HEK293 (cell line): ENCODE data around the gene SMARCD3.
A peak's percentile ranks its signal among the peaks of the same experiment; 100 is the strongest.

Experiments
- CTCF ChIA-PET: fragments of 350-600 bp; formaldehyde crosslinking; extraction: SDS; loops from one replicate; lab custom pipeline; 2021; ENCODE audit warnings: antibody characterized with exemption; lab: Yijun Ruan, JAX
- POLR2A ChIA-PET: fragments of 300-600 bp; formaldehyde crosslinking; extraction: SDS; loops from one replicate; lab custom pipeline; 2020; ENCODE audit warnings: antibody characterized with exemption, inconsistent platforms; lab: Yijun Ruan, JAX
- H3K27ac ChIP-seq: fragments of 200-500 bp; sonication (Bioruptor generic); 2 replicates; pipeline ENCODE4 v1.5.1; 2014; ENCODE audit warnings: low read depth, low read length, control low read depth, inconsistent platforms; ENCODE audit errors: extremely low read depth
- H3K36me3 ChIP-seq, 2 experiments: fragments of 200-500 bp in 1 of 2; sonication (Bioruptor generic) in 1 of 2; 1 replicate in 1 of 2; 2 replicates in 1 of 2; pipeline ENCODE4 v1.5.1; 2014 to 2017; ENCODE audit warnings: inconsistent platforms in 2 of 2, low read length in 2 of 2; ENCODE audit not compliant: control insufficient read depth in 2 of 2, insufficient read depth in 1 of 2
- H3K4me1 ChIP-seq: fragments of 200-500 bp; sonication (Bioruptor generic); 2 replicates; pipeline ENCODE4 v1.5.1; 2014; ENCODE audit warnings: mild to moderate bottlenecking, low read length, inconsistent platforms; ENCODE audit not compliant: control insufficient read depth, insufficient read depth
- H3K4me3 ChIP-seq: 2 replicates; pipeline ENCODE4 v1.5.1; 2011; ENCODE audit warnings: low read depth, mild to moderate bottlenecking, control low read depth, low read length, moderate library complexity
- H3K9me3 ChIP-seq: fragments of 200-500 bp; sonication (Bioruptor generic); 2 replicates; pipeline ENCODE4 v1.5.1; 2014; ENCODE audit warnings: low read depth, low read length, inconsistent platforms; ENCODE audit not compliant: control insufficient read depth, insufficient read depth
- GLIS2 ChIP-seq: fragments of 450-650 bp; formaldehyde crosslinking; IDR thresholded peaks from 2 replicates; pipeline ENCODE4 v1.5.1; 2016; ENCODE audit warnings: missing biosample characterization, missing genetic modification characterization
- MEIS1 ChIP-seq: sonication (generic); formaldehyde crosslinking; IDR thresholded peaks from 2 replicates; pipeline ENCODE4 v1.8.1; 2022; ENCODE audit warnings: missing genetic modification reagents, mild to moderate bottlenecking, borderline replicate concordance
- TCF7L2 ChIP-seq: IDR thresholded peaks from 2 replicates; pipeline ENCODE4 v1.6.1; 2011; ENCODE audit warnings: low read depth, mild to moderate bottlenecking, inconsistent platforms, low read length, moderate library complexity, borderline replicate concordance
- ZBTB21 ChIP-seq: fragments of 450-650 bp; formaldehyde crosslinking; IDR thresholded peaks from 2 replicates; pipeline ENCODE4 v1.5.1; 2017; ENCODE audit warnings: missing biosample characterization, missing genetic modification characterization
- ZBTB8A ChIP-seq: fragments of 450-650 bp; formaldehyde crosslinking; IDR thresholded peaks from 2 replicates; pipeline ENCODE4 v1.5.1; 2016; ENCODE audit warnings: missing biosample characterization, missing genetic modification characterization
- ZNF157 ChIP-seq: fragments of 450-650 bp; formaldehyde crosslinking; IDR thresholded peaks from 2 replicates; pipeline ENCODE4 v1.5.1; 2016; ENCODE audit warnings: missing biosample characterization, missing genetic modification characterization
- ZNF248 ChIP-seq: fragments of 450-650 bp; formaldehyde crosslinking; IDR thresholded peaks from 2 replicates; pipeline ENCODE4 v1.5.1; 2017; ENCODE audit warnings: missing biosample characterization, missing genetic modification characterization
- ZNF335 ChIP-seq: fragments of 450-650 bp; formaldehyde crosslinking; conservative IDR thresholded peaks from 2 replicates; pipeline ENCODE4 v1.5.1; 2016; ENCODE audit warnings: missing biosample characterization, missing genetic modification characterization
- ZNF600 ChIP-seq: fragments of 450-650 bp; formaldehyde crosslinking; IDR thresholded peaks from 2 replicates; pipeline ENCODE4 v1.5.1; 2016; ENCODE audit warnings: missing biosample characterization, missing genetic modification characterization
- ZNF707 ChIP-seq: fragments of 450-650 bp; formaldehyde crosslinking; IDR thresholded peaks from 2 replicates; pipeline ENCODE4 v1.5.1; 2016; ENCODE audit warnings: missing biosample characterization, missing genetic modification characterization
- ZNF792 ChIP-seq: fragments of 450-650 bp; formaldehyde crosslinking; IDR thresholded peaks from 2 replicates; pipeline ENCODE4 v1.5.1; 2016; ENCODE audit warnings: missing biosample characterization, missing genetic modification characterization
- TF ChIP-seq, protein P1 (sequence below): fragments of 450-650 bp; formaldehyde crosslinking; IDR thresholded peaks from 2 replicates; pipeline ENCODE4 v1.5.1; 2016; ENCODE audit warnings: missing biosample characterization, missing genetic modification characterization
- TF ChIP-seq, protein P2 (sequence below): fragments of 450-650 bp; formaldehyde crosslinking; IDR thresholded peaks from 2 replicates; pipeline ENCODE4 v1.5.1; 2016; ENCODE audit warnings: missing biosample characterization, missing genetic modification characterization
- TF ChIP-seq, protein P3 (sequence below): fragments of 450-650 bp; formaldehyde crosslinking; IDR thresholded peaks from 2 replicates; pipeline ENCODE4 v1.5.1; 2016; ENCODE audit warnings: missing biosample characterization, missing genetic modification characterization, low read depth
- TF ChIP-seq, protein P4 (sequence below): fragments of 450-650 bp; formaldehyde crosslinking; IDR thresholded peaks from 2 replicates; pipeline ENCODE4 v1.5.1; 2016; ENCODE audit warnings: missing biosample characterization, missing genetic modification characterization
- TF ChIP-seq, protein P5 (sequence below): fragments of 450-650 bp; formaldehyde crosslinking; IDR thresholded peaks from 2 replicates; pipeline ENCODE4 v1.5.1; 2016; ENCODE audit warnings: missing biosample characterization, missing genetic modification characterization

SMARCD3 gene

DNA sequence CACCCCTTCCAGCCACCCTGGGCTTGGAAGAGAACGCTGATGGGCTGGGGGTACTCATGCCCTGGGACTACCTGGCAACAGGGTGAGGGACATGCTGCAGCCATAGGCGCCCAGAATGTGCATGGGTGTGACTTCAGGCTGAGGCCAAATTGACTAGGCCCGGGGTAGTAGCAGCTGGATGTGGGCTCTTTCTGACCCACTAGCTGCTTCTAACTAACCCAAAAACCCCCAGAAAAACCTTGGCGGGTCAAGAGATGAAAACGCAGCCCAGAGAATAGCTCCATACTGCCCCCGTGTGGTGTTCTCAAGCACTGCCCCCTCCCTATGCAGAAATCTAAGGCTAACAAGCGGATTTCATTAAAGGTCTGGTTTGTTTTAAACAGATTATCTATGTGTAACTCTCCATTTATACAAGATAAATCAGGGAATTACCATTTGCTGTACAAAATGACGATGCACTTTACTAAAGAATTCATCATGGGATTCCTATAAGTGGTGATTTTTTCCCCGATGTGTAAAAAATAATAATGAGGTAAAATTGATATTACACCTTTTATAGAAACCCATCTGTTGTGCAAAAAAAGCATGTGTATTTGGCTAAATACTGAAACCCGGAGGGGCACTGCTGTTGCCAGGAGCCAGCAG, 4.2 kb downstream of the SMARCD3 start (continued):
- TF ChIP-seq, protein P1, sequence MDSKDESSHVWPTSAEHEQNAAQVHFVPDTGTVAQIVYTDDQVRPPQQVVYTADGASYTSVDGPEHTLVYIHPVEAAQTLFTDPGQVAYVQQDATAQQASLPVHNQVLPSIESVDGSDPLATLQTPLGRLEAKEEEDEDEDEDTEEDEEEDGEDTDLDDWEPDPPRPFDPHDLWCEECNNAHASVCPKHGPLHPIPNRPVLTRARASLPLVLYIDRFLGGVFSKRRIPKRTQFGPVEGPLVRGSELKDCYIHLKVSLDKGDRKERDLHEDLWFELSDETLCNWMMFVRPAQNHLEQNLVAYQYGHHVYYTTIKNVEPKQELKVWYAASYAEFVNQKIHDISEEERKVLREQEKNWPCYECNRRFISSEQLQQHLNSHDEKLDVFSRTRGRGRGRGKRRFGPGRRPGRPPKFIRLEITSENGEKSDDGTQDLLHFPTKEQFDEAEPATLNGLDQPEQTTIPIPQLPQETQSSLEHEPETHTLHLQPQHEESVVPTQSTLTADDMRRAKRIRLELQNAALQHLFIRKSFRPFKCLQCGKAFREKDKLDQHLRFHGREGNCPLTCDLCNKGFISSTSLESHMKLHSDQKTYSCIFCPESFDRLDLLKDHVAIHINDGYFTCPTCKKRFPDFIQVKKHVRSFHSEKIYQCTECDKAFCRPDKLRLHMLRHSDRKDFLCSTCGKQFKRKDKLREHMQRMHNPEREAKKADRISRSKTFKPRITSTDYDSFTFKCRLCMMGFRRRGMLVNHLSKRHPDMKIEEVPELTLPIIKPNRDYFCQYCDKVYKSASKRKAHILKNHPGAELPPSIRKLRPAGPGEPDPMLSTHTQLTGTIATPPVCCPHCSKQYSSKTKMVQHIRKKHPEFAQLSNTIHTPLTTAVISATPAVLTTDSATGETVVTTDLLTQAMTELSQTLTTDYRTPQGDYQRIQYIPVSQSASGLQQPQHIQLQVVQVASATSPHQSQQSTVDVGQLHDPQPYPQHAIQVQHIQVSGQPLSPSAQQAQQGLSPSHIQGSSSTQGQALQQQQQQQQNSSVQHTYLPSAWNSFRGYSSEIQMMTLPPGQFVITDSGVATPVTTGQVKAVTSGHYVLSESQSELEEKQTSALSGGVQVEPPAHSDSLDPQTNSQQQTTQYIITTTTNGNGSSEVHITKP (tag by site-specific recombination), result peak; percentile 38; the same call in 1 of the 2 replicates
- TF ChIP-seq, protein P2, sequence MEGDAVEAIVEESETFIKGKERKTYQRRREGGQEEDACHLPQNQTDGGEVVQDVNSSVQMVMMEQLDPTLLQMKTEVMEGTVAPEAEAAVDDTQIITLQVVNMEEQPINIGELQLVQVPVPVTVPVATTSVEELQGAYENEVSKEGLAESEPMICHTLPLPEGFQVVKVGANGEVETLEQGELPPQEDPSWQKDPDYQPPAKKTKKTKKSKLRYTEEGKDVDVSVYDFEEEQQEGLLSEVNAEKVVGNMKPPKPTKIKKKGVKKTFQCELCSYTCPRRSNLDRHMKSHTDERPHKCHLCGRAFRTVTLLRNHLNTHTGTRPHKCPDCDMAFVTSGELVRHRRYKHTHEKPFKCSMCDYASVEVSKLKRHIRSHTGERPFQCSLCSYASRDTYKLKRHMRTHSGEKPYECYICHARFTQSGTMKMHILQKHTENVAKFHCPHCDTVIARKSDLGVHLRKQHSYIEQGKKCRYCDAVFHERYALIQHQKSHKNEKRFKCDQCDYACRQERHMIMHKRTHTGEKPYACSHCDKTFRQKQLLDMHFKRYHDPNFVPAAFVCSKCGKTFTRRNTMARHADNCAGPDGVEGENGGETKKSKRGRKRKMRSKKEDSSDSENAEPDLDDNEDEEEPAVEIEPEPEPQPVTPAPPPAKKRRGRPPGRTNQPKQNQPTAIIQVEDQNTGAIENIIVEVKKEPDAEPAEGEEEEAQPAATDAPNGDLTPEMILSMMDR (tag by site-specific recombination), result peak; percentile 45; the same call in 1 of the 2 replicates
- TF ChIP-seq MEIS1 (CRISPR knock-in tag), result no peak

DNA sequence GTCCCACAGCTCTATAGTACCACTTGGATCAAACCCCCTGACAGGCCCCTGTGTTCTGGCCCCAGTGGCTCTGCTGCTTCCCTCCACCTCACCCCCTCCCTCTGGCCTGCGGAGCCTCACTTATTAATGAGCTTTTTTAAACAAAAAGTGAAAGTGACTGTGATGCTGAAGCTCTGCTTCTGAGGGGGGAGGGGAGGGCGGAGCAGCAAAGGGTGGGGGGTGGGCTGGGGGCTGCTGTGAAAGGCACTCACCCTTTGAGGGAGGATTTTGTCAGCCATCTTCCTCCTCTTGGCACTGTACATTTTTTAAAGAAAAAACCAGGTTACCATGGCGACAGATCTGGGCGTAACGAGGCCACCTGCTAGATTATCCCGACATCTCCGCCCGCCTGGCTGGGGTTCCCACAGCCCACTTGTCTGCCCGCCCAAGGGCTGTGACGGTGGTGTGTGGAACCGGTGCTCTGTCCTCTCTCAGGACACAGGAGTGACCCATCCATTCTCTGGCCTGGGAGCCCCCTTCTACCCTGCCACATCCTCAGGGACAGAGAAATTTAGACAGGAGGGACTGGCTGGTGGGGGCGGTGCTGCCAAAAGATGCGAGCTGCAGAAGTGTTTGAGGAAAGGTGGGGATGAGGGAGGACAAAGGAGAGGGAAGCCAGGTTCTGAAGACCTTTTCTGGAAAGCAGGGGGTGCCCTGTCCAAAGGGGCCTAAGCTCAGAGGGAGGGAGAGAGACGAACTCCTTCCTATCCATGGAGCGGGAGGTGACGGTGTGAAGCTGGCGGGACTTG, 4.9 kb downstream of the SMARCD3 start:
- no peaks in the 10 kb centered on the region; the same call in 1 of the 2 replicates for H3K4me1 ChIP-seq

DNA sequence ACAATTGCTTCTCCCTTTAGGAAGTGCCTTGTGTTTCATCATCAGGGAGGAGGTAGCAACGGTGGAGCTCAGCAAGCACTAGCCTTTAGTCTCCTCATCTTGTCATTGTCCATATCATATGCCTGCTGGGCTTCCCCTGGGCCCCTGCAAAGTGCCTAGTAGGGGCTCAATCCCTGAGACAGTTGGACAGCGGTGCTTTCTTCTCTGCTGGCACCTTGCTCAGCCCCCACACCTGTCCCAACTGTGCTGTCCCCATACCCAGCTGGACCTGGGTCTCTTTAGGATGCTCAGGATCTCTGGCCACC, 5.5 kb downstream of the SMARCD3 start:
- Histone ChIP-seq H3K27ac (no peak overlapping the region), H3K4me3 (no peak overlapping the region), H3K4me1 (no peaks in the 10 kb centered on the region; the same call in 1 of the 2 replicates), H3K9me3 (no peaks in the 10 kb centered on the region), H3K36me3 (peaks cover 0 to 51% of the 10 kb centered on the region in 2 experiments; a peak in 1 of 3 replicates)
- POLR2A ChIA-PET, result interaction anchor here (0.6 to 4.1 kb wide), 3 partner anchors 10 to 852 kb away, joined by 4 to 23 read pairs (median 12); partner anchors contain the start of genes ABCF2 and CHPF2
- CTCF ChIA-PET, result interaction anchor here (0.5 to 4.6 kb wide), 9 partner anchors 8 to 72 kb away, joined by 3 to 43 read pairs (median 4); partner anchors contain the start of gene ABCF2
- TF ChIP-seq ZNF792 (tag by site-specific recombination), result no peak
- TF ChIP-seq, protein P3, sequence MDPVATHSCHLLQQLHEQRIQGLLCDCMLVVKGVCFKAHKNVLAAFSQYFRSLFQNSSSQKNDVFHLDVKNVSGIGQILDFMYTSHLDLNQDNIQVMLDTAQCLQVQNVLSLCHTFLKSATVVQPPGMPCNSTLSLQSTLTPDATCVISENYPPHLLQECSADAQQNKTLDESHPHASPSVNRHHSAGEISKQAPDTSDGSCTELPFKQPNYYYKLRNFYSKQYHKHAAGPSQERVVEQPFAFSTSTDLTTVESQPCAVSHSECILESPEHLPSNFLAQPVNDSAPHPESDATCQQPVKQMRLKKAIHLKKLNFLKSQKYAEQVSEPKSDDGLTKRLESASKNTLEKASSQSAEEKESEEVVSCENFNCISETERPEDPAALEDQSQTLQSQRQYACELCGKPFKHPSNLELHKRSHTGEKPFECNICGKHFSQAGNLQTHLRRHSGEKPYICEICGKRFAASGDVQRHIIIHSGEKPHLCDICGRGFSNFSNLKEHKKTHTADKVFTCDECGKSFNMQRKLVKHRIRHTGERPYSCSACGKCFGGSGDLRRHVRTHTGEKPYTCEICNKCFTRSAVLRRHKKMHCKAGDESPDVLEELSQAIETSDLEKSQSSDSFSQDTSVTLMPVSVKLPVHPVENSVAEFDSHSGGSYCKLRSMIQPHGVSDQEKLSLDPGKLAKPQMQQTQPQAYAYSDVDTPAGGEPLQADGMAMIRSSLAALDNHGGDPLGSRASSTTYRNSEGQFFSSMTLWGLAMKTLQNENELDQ (tag by site-specific recombination), result no peak
- TF ChIP-seq ZNF335, result 0 out of 2 replicates have a peak, but pooled peaks have one; percentile 25
- TF ChIP-seq ZNF600, result peak; percentile 37; the same call in 1 of the 2 replicates
- TF ChIP-seq, protein P4, sequence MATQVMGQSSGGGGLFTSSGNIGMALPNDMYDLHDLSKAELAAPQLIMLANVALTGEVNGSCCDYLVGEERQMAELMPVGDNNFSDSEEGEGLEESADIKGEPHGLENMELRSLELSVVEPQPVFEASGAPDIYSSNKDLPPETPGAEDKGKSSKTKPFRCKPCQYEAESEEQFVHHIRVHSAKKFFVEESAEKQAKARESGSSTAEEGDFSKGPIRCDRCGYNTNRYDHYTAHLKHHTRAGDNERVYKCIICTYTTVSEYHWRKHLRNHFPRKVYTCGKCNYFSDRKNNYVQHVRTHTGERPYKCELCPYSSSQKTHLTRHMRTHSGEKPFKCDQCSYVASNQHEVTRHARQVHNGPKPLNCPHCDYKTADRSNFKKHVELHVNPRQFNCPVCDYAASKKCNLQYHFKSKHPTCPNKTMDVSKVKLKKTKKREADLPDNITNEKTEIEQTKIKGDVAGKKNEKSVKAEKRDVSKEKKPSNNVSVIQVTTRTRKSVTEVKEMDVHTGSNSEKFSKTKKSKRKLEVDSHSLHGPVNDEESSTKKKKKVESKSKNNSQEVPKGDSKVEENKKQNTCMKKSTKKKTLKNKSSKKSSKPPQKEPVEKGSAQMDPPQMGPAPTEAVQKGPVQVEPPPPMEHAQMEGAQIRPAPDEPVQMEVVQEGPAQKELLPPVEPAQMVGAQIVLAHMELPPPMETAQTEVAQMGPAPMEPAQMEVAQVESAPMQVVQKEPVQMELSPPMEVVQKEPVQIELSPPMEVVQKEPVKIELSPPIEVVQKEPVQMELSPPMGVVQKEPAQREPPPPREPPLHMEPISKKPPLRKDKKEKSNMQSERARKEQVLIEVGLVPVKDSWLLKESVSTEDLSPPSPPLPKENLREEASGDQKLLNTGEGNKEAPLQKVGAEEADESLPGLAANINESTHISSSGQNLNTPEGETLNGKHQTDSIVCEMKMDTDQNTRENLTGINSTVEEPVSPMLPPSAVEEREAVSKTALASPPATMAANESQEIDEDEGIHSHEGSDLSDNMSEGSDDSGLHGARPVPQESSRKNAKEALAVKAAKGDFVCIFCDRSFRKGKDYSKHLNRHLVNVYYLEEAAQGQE (tag by site-specific recombination), result 0 out of 2 replicates have a peak, but pooled peaks have one; percentile 39

More for the DNA sequence above, 4.9 kb downstream of the SMARCD3 start:
- no peak overlapping the region for H3K27ac ChIP-seq
- CTCF ChIA-PET, result interaction anchor here (0.5 to 4.6 kb wide), 39 partner anchors 7 to 657 kb away, joined by 3 to 43 read pairs (median 4); partner anchors contain the start of gene ABCF2
- H3K4me3 ChIP-seq, result no peak overlapping the region
- no peak for TF ChIP-seq ZNF248 (tag by site-specific recombination)
- TF ChIP-seq ZBTB21 (tag by site-specific recombination), result no peak
- TF ChIP-seq ZBTB8A (tag by site-specific recombination), result peak; percentile 23; the same call in 1 of the 2 replicates
- TF ChIP-seq ZNF707 (tag by site-specific recombination), result no peak
- TF ChIP-seq ZNF157 (tag by site-specific recombination), result no peak
- TF ChIP-seq, protein P5, sequence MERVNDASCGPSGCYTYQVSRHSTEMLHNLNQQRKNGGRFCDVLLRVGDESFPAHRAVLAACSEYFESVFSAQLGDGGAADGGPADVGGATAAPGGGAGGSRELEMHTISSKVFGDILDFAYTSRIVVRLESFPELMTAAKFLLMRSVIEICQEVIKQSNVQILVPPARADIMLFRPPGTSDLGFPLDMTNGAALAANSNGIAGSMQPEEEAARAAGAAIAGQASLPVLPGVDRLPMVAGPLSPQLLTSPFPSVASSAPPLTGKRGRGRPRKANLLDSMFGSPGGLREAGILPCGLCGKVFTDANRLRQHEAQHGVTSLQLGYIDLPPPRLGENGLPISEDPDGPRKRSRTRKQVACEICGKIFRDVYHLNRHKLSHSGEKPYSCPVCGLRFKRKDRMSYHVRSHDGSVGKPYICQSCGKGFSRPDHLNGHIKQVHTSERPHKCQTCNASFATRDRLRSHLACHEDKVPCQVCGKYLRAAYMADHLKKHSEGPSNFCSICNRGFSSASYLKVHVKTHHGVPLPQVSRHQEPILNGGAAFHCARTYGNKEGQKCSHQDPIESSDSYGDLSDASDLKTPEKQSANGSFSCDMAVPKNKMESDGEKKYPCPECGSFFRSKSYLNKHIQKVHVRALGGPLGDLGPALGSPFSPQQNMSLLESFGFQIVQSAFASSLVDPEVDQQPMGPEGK (tag by site-specific recombination), result peak; percentile 44; the same call in 1 of the 2 replicates
- TF ChIP-seq GLIS2, result 0 out of 2 replicates have a peak, but pooled peaks have one; percentile 22
- no peak for TF ChIP-seq TCF7L2
- TF ChIP-seq, all 188 proteins: peak for 3
- H3K36me3 ChIP-seq, result peaks cover 0 to 46% of the 10 kb centered on the region in 2 experiments; a peak in 1 of 3 replicates
- H3K9me3 ChIP-seq, result no peaks in the 10 kb centered on the region
- POLR2A ChIA-PET, result interaction anchor here (0.6 to 4.1 kb wide), 5 partner anchors 8 to 852 kb away, joined by 3 to 23 read pairs (median 4); partner anchors contain the start of genes ABCF2 and CHPF2
